Activated T-helper 2 cell treated with anti-CD3 and anti-CD28 coated beads, Interferon-gamma antibody, Interleukin-2, Interleukin-4, amounts not matched to agents 10 μg/mL and 5 μg/mL and 100 μg/mL, durations not matched to agents 14 hours and 24 hours and 36 hours (primary cell): Measurements from ENCODE around the gene AP3D1. TPM values are rescaled to one million over a fixed set of nuclear protein-coding genes. Genes with fewer than 3 reads are reported as not detected.
"Not testable (repeated sequence)": the region's sequence is repeated elsewhere in the genome, so short reads cannot be mapped to it uniquely, and the experiment has no call there.

Experiments used
- DNase-seq: peaks from one replicate; pipeline ENCODE4 v3.0.0; 2021; ENCODE audit warnings: low spot score
- H3K27ac Mint-ChIP-seq: one replicate; pipeline ENCODE4 v1.8.0; 2021; ENCODE audit warnings: mixed read lengths
- H3K27me3 Mint-ChIP-seq: one replicate; pipeline ENCODE4 v1.8.0; 2021; ENCODE audit warnings: low read depth, mixed read lengths
- H3K36me3 Mint-ChIP-seq: one replicate; pipeline ENCODE4 v1.8.0; 2021; ENCODE audit warnings: low read depth, mixed read lengths
- H3K4me1 Mint-ChIP-seq: one replicate; pipeline ENCODE4 v1.8.0; 2021; ENCODE audit warnings: low read depth, mixed read lengths
- H3K4me3 Mint-ChIP-seq: one replicate; pipeline ENCODE4 v1.8.0; 2021; ENCODE audit warnings: low read depth, mild to moderate bottlenecking, moderate library complexity, mixed read lengths
- H3K9me3 Mint-ChIP-seq: one replicate; pipeline ENCODE4 v1.8.0; 2021; ENCODE audit warnings: mixed read lengths
- intact Hi-C: fragments of 100-400 bp; cut with micrococcal nuclease; formaldehyde crosslinking; loops from one replicate; pipeline ENCODE4 v1.15.1; 2023
- total RNA-seq: library from RNA; stranded (reverse); gene quantifications from 2 replicates; pipeline ENCODE4 v1.2.3, GENCODE V29; 2022

AP3D1 gene
- total RNA-seq = 101 and 103 TPM in 2 replicates

DNA sequence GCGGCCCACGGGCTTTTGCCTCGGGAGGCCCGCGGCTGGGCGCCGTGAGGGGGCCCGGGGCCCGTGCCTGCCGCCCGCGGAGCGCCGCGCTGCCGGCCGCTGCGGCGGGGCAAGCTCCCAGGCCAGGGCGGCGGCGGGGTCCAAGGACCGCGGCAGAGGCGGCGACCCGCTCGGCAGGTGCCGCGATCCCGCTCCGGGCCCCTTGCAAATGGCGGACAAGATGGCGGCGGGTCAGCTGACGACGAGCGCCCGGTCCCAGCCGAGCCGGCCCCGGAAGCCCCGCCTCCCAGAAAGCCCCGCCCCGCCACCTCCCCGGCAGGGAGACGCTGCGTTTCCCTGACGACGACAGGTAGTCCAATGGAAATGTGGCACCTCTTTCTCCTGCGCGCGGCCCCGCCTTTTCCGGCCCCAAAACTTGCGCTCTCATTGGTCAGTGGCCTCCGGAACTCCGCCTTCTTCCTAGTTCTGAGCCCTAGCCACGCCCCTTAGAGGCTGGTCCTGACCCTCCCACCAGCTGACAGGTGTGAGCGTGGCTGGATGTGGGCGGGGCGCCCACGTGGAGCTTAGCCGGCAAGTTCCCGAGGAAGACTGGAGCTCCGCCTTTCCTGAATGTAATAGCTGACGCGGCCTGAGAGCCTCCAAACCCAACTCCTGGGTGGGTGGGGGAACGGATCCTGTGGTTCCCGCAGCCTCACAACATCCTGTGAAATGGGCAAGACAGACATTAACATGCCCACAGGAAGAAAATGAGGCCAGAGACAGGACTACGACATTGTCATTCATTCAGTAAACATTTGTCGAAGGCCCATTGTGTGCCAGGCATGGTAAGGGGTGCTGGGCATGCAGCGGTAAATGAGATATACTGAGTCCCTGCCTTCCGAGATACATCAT, at the start of gene AP3D1:
Gene AP3D1 (minus strand): TSS at position 228 of the 891 bp plus-strand sequence. CDS start 232 bp downstream, outside the sequence.
- peaks cover 28% of the 10 kb centered on the region for H3K4me1 Mint-ChIP-seq
- DNase-seq = peak; percentile 100

DNA sequence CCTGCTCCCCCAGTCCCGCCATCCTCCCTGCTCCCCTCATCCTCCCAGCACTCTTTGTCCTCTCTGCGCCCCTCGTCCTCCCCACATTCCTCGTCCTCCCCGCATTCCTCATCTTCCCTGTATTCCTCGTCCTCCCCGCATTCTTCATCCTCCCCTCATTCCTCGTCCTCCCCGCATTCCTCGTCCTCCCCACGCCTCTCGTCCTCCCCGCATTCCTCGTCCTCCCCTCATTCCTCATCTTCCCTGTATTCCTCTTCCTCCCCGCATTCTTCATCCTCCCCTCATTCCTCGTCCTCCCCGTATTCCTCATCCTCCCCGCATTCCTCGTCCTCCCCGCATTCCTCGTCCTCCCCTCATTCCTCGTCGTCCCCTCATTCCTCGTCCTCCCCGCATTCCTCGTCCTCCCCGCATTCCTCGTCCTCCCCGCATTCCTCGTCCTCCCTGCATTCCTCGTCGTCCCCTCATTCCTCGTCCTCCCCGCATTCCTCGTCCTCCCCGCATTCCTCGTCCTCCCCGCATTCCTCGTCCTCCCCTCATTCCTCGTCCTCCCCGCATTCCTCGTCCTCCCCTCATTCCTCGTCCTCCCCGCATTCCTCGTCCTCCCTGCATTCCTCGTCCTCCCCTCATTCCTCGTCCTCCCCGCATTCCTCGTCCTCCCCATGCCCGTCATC, 49.4 kb upstream of the AP3D1 start:
- H3K4me3 Mint-ChIP-seq, H3K27ac Mint-ChIP-seq, intact Hi-C loops, H3K4me1 Mint-ChIP-seq, DNase-seq, H3K27me3 Mint-ChIP-seq, H3K9me3 Mint-ChIP-seq: not testable (repeated sequence)
- peaks cover 49% of the 10 kb centered on the region for H3K36me3 Mint-ChIP-seq

More for the DNA sequence above, at the start of gene AP3D1:
- Mint-ChIP-seq H3K36me3 (peaks cover 18% of the 10 kb centered on the region), H3K27me3 (no peaks in the 10 kb centered on the region), H3K4me3 (peak within 1 kb of the TSS; percentile 85), H3K9me3 (no peaks in the 10 kb centered on the region), H3K27ac (peak within 1 kb of the TSS; percentile 86)
- intact Hi-C loops = loop anchor here (1.0 to 10.0 kb wide), 4 partner anchors 14 to 137 kb away; partner anchors contain the start of genes BTBD2, IZUMO4 and MOB3A

DNA sequence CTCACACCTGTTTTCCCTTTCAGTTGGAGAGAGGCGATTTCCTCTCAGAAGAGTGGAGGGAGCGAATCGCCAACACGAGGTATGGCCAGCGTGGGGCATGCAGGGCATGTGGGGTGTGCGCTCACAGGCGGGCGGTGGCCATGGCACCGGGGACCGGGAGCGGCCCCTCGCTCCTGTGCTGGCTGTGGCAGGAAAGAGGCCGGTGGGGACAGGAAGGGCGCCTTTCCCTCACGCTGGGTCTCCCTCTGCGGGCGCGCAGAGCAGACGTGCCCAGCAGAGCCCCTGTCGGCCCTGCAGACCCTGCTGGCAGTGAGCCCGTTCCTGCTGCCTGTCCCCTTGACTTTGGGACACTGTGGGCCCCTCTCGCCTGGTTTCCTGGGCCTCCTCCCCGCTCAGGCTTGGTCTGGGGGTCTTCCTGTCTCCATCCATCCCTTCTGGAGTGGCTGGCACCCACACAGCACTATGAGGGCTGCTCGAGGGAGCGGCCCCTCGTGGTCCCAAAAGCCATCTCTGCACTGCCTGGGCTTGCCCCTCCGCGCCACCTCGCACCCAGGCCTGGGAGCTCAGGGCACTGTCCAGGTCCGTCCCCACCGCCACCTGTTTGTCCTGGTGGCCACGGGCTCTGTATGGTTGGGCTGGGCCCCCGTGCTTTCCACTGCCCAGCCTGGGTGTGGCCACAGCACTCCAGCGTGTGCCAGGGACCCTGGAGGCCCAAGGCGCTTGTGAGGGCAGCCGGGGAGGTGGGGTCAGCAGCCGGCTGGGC, 48.7 kb upstream of the AP3D1 start:
- H3K36me3 Mint-ChIP-seq = peaks cover 45% of the 10 kb centered on the region
- H3K9me3 Mint-ChIP-seq = no peaks in the 10 kb centered on the region
- intact Hi-C loops = no loop called here
- no peaks in the 10 kb centered on the region for H3K27me3 Mint-ChIP-seq
- DNase-seq = no peak
- H3K4me3 Mint-ChIP-seq = no peak overlapping the region
- no peak overlapping the region for H3K27ac Mint-ChIP-seq
- no peaks in the 10 kb centered on the region for H3K4me1 Mint-ChIP-seq

DNA sequence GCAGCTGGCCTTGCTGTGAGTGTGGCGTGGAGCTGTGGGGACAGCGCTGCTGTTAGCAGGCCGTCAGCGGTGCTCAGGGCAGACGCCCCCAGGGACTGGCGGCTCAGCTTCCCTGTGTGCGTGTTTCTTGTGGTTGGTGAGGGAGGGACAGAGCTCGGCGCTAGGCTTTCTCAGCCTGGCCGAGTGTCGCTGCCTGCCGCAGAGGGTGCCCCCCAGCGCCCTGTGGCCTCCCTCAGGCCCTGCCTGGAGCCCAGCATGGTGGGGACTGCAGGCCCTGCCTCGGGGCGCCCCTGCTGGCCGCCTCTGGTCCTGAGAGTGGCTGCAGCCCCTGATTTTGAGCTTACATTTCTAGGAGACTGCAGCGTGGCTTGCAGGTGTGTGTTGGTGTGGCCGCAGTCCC, 47.8 kb upstream of the AP3D1 start:
- Mint-ChIP-seq H3K27me3 (no peaks in the 10 kb centered on the region), H3K27ac (no peak overlapping the region), H3K36me3 (peaks cover 45% of the 10 kb centered on the region), H3K9me3 (no peaks in the 10 kb centered on the region), H3K4me3 (no peak overlapping the region), H3K4me1 (no peaks in the 10 kb centered on the region)
- no peak for DNase-seq
- intact Hi-C loops = no loop called here

DNA sequence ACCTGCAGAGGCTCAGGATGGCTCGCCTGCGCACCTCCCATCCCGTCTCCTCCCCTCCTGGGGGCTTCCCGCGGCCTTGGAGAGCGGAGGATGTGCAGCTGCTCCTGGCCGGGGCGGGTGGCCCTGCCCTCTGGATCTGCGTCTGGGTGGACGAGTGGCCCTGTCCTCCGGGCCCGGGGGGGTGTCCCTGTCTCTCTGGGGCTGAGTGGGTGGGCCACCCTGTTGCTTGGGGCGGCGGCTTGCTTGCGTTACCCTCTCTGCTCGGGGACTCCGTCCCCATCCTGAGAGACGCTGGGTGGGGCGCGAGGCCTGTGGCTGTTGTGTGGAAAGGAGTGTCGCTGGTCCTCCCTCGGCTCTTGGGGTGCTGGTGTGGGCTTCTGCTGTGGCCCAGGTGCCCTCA, 47.0 kb upstream of the AP3D1 start:
- H3K36me3 Mint-ChIP-seq = peaks cover 46% of the 10 kb centered on the region
- no peaks in the 10 kb centered on the region for H3K4me1 Mint-ChIP-seq
- no peak for DNase-seq
- H3K9me3 Mint-ChIP-seq = no peaks in the 10 kb centered on the region
- H3K27ac Mint-ChIP-seq = no peak overlapping the region
- intact Hi-C loops = no loop called here
- H3K4me3 Mint-ChIP-seq = no peak overlapping the region
- H3K27me3 Mint-ChIP-seq = no peaks in the 10 kb centered on the region

DNA sequence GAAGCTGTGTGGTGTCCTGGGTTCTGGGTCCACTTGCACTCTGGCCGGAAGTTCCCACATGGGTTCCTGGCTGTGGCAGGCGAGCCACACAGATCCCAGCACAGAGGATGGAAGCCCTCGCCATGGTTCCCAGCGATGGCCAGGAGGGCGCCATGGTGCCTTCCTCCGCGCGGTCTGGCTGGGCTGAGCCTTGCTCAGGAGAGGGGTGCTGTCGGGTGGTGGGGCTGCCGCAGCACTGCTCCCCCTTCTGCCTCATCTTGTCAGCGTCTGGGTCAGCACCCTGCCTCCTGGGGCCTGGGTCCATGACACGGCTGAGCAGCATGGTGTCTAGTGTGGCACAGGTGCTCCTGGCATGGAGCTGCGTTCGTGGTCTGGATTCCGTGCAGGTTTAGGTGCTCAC, 45.9 kb upstream of the AP3D1 start:
- intact Hi-C loops = no loop called here
- H3K27ac Mint-ChIP-seq = no peak overlapping the region
- no peak overlapping the region for H3K4me3 Mint-ChIP-seq
- no peaks in the 10 kb centered on the region for H3K4me1 Mint-ChIP-seq
- no peaks in the 10 kb centered on the region for H3K27me3 Mint-ChIP-seq
- DNase-seq = no peak
- H3K9me3 Mint-ChIP-seq = no peaks in the 10 kb centered on the region
- peaks cover 48% of the 10 kb centered on the region for H3K36me3 Mint-ChIP-seq

DNA sequence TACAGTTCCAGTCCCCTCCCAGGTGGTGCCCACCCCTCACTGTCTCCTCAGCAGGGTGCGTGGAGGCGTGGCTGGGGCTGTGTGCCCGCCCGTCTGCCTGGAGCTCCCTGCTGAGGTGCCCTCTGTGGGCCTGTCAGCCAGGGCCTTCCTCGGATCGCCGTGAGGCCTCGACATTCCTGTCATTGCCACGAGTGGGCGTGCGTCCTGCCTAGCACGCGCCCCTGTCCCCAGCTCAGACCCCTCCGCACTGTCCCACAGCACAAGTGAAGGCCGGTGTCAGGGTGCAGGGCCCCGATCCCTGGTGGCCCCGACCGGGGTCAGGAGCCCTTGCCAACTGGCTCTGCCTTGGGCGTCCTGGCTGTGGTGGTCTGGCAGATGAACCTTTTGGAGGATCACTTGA, 44.5 kb upstream of the AP3D1 start:
- no peaks in the 10 kb centered on the region for H3K9me3 Mint-ChIP-seq
- peaks cover 49% of the 10 kb centered on the region for H3K36me3 Mint-ChIP-seq
- H3K27ac Mint-ChIP-seq = no peak overlapping the region
- H3K4me3 Mint-ChIP-seq = no peak overlapping the region
- H3K4me1 Mint-ChIP-seq = no peaks in the 10 kb centered on the region
- no peaks in the 10 kb centered on the region for H3K27me3 Mint-ChIP-seq
- DNase-seq = no peak
- intact Hi-C loops = no loop called here

DNA sequence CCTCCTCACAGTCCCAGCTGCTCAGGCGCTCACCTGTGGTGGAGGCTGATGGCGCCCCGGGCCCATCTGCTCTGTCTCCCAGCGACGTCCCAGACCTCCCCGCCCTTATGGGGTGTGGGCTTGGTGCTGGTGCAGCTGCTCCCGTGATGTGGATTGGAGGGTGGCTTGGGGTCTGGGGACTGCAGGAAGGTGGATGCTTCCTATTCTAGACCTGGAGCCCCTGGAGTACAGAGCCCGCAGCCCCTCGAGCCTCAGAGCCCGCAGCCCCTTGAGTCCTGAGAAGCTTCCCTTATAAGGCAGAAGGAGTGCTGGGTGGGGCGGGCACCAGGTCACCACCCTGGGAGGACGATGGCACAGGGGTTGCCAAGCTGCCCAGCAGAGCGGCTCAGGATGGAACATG, 44.0 kb upstream of the AP3D1 start:
- H3K36me3 Mint-ChIP-seq = peaks cover 50% of the 10 kb centered on the region
- no peaks in the 10 kb centered on the region for H3K4me1 Mint-ChIP-seq

DNA sequence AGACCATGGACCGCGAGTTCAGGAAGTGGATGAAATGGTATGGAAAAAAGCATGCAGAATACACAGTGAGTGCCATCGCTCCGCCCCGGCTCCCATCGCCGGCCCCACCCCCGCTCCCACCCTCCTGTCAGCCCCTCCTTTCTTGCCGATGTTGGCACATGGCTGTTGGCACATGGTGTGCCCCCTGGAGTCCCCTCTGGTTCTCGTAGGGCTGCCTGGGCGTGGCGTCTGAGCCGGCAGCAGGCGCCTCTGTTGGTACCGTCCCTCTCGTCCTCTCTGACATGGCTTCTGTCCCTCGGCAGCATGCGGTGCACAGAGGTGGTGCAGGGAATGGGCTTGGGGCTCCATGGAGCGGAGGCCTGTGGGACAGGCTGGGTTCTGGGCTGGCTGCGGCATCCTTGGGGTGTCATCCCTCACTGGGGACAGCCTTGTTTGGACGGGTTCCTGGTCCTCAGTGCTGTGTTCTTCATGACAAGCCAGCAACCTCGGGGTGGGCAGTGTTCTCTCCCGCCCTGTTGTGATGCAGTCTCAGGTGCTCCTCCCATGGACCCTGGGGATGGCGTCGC, 43.2 kb upstream of the AP3D1 start:
- Mint-ChIP-seq H3K36me3 (peaks cover 50% of the 10 kb centered on the region), H3K9me3 (no peaks in the 10 kb centered on the region), H3K4me3 (no peak overlapping the region), H3K27me3 (no peaks in the 10 kb centered on the region), H3K27ac (no peak overlapping the region), H3K4me1 (no peaks in the 10 kb centered on the region)
- no peak for DNase-seq
- intact Hi-C loops = no loop called here

More for the DNA sequence above, 44.0 kb upstream of the AP3D1 start:
- DNase-seq = no peak
- Mint-ChIP-seq H3K27ac (no peak overlapping the region), H3K27me3 (no peaks in the 10 kb centered on the region), H3K9me3 (no peaks in the 10 kb centered on the region), H3K4me3 (no peak overlapping the region)
- intact Hi-C loops = no loop called here

DNA sequence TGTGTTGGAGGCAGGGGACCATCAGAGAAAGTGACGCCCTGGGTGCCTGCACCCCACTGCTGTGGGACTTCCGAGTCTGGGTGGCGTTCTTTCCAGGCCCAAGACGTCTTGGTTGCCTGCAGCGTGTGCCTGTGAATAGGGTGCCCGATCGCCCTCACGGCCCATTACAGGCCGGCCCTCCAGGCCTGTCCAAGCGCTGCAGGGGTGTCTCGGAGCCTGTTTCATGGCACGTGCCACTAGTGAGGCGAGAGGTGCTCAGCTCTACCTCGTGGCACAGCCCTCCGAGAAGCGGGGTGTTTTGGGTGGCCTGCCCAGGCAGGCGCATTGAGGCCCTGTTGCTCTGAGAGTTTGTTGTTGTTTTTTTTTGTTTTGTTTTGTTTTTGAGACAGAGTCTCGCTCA, 42.4 kb upstream of the AP3D1 start:
- DNase-seq = no peak
- Mint-ChIP-seq H3K4me3 (no peak overlapping the region), H3K36me3 (peaks cover 50% of the 10 kb centered on the region), H3K4me1 (peaks cover 2% of the 10 kb centered on the region), H3K27ac (no peak overlapping the region), H3K27me3 (no peaks in the 10 kb centered on the region), H3K9me3 (no peaks in the 10 kb centered on the region)
- intact Hi-C loops = no loop called here

DNA sequence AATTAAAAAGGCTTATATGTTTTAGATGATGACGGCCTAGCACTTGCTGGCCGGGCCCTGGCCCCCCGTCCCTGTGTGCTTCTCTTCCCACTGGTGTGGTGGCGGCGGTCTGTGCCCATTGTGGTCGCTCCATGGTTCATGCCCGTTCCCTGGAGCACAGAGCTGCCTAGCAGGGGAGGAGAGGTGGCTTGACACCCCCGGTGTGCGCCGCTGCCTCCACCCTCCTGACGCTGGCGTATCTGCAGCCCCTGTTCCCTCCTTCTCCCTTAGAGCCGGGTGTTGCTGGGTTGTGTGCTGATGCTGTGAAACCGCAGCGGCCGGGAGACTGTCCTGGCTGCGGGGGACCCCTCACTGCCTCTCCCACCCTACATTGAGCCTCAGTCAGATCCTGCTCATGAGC, 41.5 kb upstream of the AP3D1 start:
- Mint-ChIP-seq H3K27me3 (no peaks in the 10 kb centered on the region), H3K9me3 (no peaks in the 10 kb centered on the region), H3K4me3 (no peak overlapping the region), H3K27ac (no peak overlapping the region), H3K36me3 (peaks cover 54% of the 10 kb centered on the region), H3K4me1 (peaks cover 2% of the 10 kb centered on the region)
- intact Hi-C loops = no loop called here
- no peak for DNase-seq

DNA sequence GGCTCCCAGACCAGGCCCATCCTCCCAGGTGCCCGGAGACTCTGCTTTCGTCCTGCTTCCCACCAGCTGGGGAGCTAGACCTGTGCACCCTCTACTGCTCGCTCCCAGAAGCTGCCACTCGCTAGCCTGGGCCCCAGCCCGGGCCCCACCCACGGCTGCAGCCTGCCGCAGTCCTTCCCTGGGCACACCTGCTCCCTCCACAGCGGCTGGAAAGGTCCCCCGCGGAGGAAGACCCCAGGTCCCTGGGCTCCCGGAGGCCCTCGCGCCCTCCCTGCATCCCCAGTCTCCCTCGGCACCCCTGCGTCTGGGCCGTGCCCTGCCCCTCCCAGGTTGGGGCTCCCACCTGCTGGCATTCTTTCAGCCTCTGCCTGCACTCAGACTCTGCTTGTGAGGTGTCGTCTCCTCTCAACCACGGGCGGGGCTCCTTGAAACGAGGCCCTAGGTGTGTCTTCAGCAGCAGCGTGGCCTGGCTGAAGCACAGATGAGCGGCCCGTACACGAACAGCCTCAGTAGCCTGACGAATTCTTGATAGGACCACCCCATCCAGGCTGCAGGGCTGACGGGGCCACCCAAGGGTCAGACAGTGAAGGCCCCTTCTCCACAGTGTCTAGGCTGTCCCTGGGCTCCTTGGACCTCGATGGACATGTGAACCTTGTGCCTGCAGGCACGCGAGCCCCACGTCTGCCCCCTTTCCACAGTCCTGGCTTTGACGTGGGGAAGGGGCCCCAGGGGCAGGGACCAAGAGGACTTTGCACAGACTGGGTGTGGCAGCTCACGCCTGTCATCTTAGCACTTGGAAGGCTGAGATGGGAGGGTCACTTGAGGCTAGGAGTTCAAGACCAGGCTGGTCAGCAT, 40.3 kb upstream of the AP3D1 start:
- no peak overlapping the region for H3K27ac Mint-ChIP-seq
- H3K36me3 Mint-ChIP-seq = peaks cover 55% of the 10 kb centered on the region
- H3K4me1 Mint-ChIP-seq = peaks cover 6% of the 10 kb centered on the region
- H3K27me3 Mint-ChIP-seq = no peaks in the 10 kb centered on the region
- intact Hi-C loops = no loop called here
- H3K4me3 Mint-ChIP-seq = no peak overlapping the region
- DNase-seq = no peak
- H3K9me3 Mint-ChIP-seq = no peaks in the 10 kb centered on the region
